T47D (cell line): ENCODE results near the gene LRWD1.

ENCODE experiments used
- DNase-seq, 2 experiments: peaks; one replicate each; pipeline versions ENCODE4 v3.0.0 to v3.0.0-alpha.2; 2011 to 2012; ENCODE audit warnings: low read depth in 1 of 2, low spot score in 1 of 2
- JUND ChIP-seq: IDR thresholded peaks from 2 replicates; pipeline ENCODE4 v1.6.1; 2012; ENCODE audit warnings: low read depth
- in situ Hi-C: cut with HindIII; loops from 2 replicates; pipeline ENCODE4 v1.10.0; 2016; ENCODE audit warnings: low sequenced_read_pairs, low pct_unique_long_range_greater_than_20kb

The LRWD1 gene

GRCh38 chr7:102464577-102465280 is at the start of gene LRWD1, which contains the start of gene ALKBH4:
TSS of gene LRWD1 (plus strand) at chr7:102464984. CDS start at chr7:102465081, 97 bp downstream.
TSS of gene ALKBH4 (minus strand) at chr7:102464863. CDS start at chr7:102464836, 27 bp downstream.
- in situ Hi-C loops, result no loop called here
- TF ChIP-seq JUND, result no peak
- peak; percentile 91 to 96 for DNase-seq

GRCh38 chr7:102415685-102416225 is 49.0 kb upstream of the LRWD1 start:
- in situ Hi-C loops, result no loop called here
- DNase-seq, result peak in 1 of 2 experiments; percentile 71
- TF ChIP-seq JUND, result no peak

GRCh38 chr7:102416406-102416805 is 48.4 kb upstream of the LRWD1 start:
- no peak for TF ChIP-seq JUND
- no peak for DNase-seq
- in situ Hi-C loops, result no loop called here

GRCh38 chr7:102417105-102417504 is 47.7 kb upstream of the LRWD1 start:
- DNase-seq, result no peak
- TF ChIP-seq JUND, result no peak
- in situ Hi-C loops, result no loop called here

- TF ChIP-seq JUND, result no peak
- no peak for DNase-seq
- in situ Hi-C loops, result no loop called here
These were observed 46.2 kb upstream of the LRWD1 start for GRCh38 chr7:102418592-102418991.

- TF ChIP-seq JUND, result no peak
- no peak for DNase-seq
- in situ Hi-C loops, result no loop called here
These were observed 43.0 kb upstream of the LRWD1 start for GRCh38 chr7:102421706-102422240.

- no peak for DNase-seq
- no peak for TF ChIP-seq JUND
- in situ Hi-C loops, result no loop called here
These were observed 40.6 kb upstream of the LRWD1 start for GRCh38 chr7:102424129-102424551.

- TF ChIP-seq JUND, result no peak
- in situ Hi-C loops, result no loop called here
- no peak for DNase-seq
These were observed 40.0 kb upstream of the LRWD1 start for GRCh38 chr7:102424787-102425218.

GRCh38 chr7:102425639-102426267 is 39.0 kb upstream of the LRWD1 start:
- in situ Hi-C loops, result no loop called here
- no peak for DNase-seq
- no peak for TF ChIP-seq JUND

GRCh38 chr7:102426268-102427018 is 38.3 kb upstream of the LRWD1 start:
- TF ChIP-seq JUND, result no peak
- DNase-seq, result no peak
- in situ Hi-C loops, result no loop called here

- TF ChIP-seq JUND, result no peak
- DNase-seq, result no peak
- in situ Hi-C loops, result no loop called here
These were observed 37.8 kb upstream of the LRWD1 start for GRCh38 chr7:102427019-102427405.

GRCh38 chr7:102429141-102429899 is 35.5 kb upstream of the LRWD1 start:
- in situ Hi-C loops, result no loop called here
- no peak for TF ChIP-seq JUND
- no peak for DNase-seq
